Activated T-cell treated with anti-CD3 and anti-CD28 coated beads, Interleukin-2, amount 50 U/mL, for 4 hours (primary cell): ENCODE results near the gene GOLGA1. TPM values are rescaled to one million over a fixed set of nuclear protein-coding genes. Genes with fewer than 3 reads are reported as not detected.

Source experiments
- ATAC-seq, 2 donors: fragments of 200-7000 bp; cut with Tn5 transposase; one replicate each; pipeline ENCODE4 v1.10.0; 2021
- DNase-seq: peaks from one replicate; pipeline ENCODE4 v3.0.0-alpha.2; 2020
- H3K27me3 Mint-ChIP-seq: one replicate; pipeline ENCODE4 v1.8.0; 2021; ENCODE audit warnings: low read depth, mixed read lengths
- H3K36me3 Mint-ChIP-seq: one replicate; pipeline ENCODE4 v1.8.0; 2022; ENCODE audit warnings: mixed read lengths; ENCODE audit not compliant: insufficient read depth
- H3K4me1 Mint-ChIP-seq: one replicate; pipeline ENCODE4 v1.8.0; 2021; ENCODE audit warnings: low read depth, mixed read lengths
- H3K4me3 Mint-ChIP-seq: one replicate; pipeline ENCODE4 v1.8.0; 2021; ENCODE audit warnings: mild to moderate bottlenecking, moderate library complexity, mixed read lengths
- H3K9me3 Mint-ChIP-seq: one replicate; pipeline ENCODE4 v1.8.0; 2021; ENCODE audit warnings: mixed read lengths
- total RNA-seq, 3 donors: library from RNA; stranded (reverse); gene quantifications; one replicate each; pipeline ENCODE4 v1.2.1, GENCODE V29; 2021

Gene GOLGA1
- total RNA-seq, 3 donors from 2014 or later, result 13.0 to 15.4 (median 14.0) TPM

- Mint-ChIP-seq H3K27me3 (no peaks in the 10 kb centered on the region), H3K36me3 (peaks cover 49% of the 10 kb centered on the region), H3K9me3 (no peaks in the 10 kb centered on the region), H3K4me3 (no peak overlapping the region), H3K4me1 (no peaks in the 10 kb centered on the region)
- DNase-seq (no peak), ATAC-seq (no peak)
These were observed 29.1 kb downstream of the GOLGA1 start for GRCh38 chr9:124911766-124912165.

- H3K4me1 Mint-ChIP-seq, result no peaks in the 10 kb centered on the region
- H3K4me3 Mint-ChIP-seq, result no peak overlapping the region
- no peaks in the 10 kb centered on the region for H3K27me3 Mint-ChIP-seq
- ATAC-seq (no peak), DNase-seq (no peak)
- no peaks in the 10 kb centered on the region for H3K9me3 Mint-ChIP-seq
- peaks cover 40% of the 10 kb centered on the region for H3K36me3 Mint-ChIP-seq
These were observed 32.8 kb downstream of the GOLGA1 start for GRCh38 chr9:124908098-124908497.

GRCh38 chr9:124906966-124907365, 33.9 kb downstream of the GOLGA1 start:
- no peak for ATAC-seq
- Mint-ChIP-seq H3K4me3 (no peak overlapping the region), H3K4me1 (no peaks in the 10 kb centered on the region), H3K27me3 (no peaks in the 10 kb centered on the region), H3K36me3 (peaks cover 33% of the 10 kb centered on the region), H3K9me3 (no peaks in the 10 kb centered on the region)
- DNase-seq, result no peak

- Mint-ChIP-seq H3K4me3 (no peak overlapping the region), H3K27me3 (no peaks in the 10 kb centered on the region), H3K4me1 (peaks cover 5% of the 10 kb centered on the region), H3K36me3 (peaks cover 31% of the 10 kb centered on the region), H3K9me3 (no peaks in the 10 kb centered on the region)
- DNase-seq (no peak), ATAC-seq (no peak)
These were observed 41.0 kb downstream of the GOLGA1 start for GRCh38 chr9:124899845-124900244.

DNA sequence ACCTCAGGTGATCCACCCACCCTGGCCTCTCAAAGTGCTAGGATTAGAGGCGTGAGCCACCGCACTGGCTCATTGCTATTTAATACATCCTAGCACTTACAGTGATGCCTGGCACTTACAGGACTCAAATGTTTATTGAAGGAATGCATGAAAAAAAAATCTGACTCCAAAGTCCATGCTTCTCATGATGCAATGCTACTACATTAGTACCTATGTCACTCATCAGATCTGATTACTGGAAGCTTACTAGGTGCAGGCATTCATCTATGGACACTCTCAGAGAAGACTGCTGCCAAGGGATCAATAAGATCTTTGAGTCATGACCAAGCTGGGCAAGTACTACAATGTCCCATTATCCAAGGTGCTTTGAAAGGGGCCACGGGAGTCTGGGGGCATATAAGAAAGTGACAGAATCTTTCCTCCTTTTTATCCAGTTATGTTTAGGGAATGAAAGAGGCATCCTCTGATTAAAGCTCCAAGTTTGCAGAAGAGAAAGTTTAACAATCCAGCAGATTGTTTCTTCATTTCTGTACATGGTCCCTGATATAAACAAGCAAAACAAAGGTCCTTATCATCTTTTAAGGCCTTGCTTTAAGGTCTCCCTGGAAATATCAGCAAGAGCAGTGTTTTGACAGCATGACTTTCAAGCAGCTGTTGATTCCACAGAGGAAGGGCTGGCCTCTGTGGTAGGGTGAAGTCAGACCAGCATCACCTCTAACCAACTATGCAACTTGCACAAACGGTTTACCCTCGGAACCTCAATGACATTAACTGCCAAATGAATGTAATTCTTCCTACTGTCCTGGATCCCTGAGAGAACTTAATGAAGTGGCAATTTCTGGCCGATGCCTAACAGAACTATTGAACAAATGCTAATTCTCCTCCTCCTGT, 43.1 kb downstream of the GOLGA1 start:
- Mint-ChIP-seq H3K4me1 (peaks cover 9% of the 10 kb centered on the region), H3K4me3 (no peak overlapping the region), H3K9me3 (no peaks in the 10 kb centered on the region), H3K27me3 (no peaks in the 10 kb centered on the region), H3K36me3 (peaks cover 34% of the 10 kb centered on the region)
- ATAC-seq, result no peak
- DNase-seq, result no peak

GRCh38 chr9:124894741-124895170, 46.1 kb downstream of the GOLGA1 start:
- Mint-ChIP-seq H3K4me3 (no peak overlapping the region), H3K9me3 (no peaks in the 10 kb centered on the region), H3K27me3 (no peaks in the 10 kb centered on the region), H3K4me1 (peaks cover 9% of the 10 kb centered on the region), H3K36me3 (peaks cover 43% of the 10 kb centered on the region)
- peak; percentile 65 to 78 for ATAC-seq
- DNase-seq, result peak; percentile 27

DNA sequence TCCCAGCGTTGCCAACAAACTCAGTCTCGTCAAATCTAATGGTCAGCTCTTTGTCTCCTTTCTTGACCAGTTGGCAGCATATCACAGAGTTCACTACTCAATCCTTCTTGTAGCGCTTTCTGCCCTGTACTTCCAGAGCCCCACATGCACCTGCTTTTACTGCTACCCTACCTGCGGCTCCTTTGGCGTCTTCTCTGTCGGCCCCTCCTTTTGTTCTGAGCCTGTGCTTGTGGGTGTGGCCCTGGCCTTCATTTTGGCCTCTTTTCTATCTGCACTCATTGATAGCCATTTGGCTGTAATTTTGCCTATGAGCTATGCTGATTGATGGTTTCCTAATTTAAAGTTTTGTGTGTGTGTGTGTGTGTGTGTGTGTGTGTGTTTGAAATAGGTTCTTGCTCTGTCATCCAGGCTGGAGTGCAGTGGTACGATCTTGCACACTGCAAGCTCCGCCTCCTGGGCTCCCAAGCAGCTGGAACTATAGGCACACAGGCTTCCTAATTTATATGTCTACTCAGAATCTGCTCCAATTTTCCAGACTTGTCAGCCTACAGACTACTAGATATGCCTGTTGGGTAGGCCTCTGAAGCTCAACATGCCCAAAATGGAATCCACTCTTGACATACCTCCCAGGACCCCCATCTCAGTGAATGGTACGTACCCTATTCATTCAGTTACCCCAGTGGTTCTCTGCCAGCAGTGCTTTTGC, 46.7 kb downstream of the GOLGA1 start:
- Mint-ChIP-seq H3K36me3 (peaks cover 46% of the 10 kb centered on the region), H3K4me3 (no peak overlapping the region)

DNA sequence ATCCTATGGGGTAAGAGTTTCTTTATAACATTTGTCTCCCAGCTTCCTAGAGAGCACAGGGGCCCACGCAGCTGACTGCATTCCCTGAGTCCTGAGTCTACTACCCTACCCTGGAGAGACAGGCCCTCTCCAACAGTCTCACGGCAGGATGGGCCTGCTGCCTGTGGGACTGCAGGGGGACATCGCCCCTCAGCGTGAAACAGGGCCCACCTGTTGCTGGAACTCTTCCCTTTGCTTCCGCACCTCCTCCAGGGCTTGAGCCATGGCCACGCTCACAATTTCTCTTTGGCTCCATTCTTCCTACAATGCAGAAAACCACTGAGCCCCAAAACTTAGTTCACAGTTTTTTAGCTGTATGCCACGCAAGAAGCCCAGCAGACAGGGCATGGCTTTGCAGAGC, 50.7 kb downstream of the GOLGA1 start:
- Mint-ChIP-seq H3K4me1 (peaks cover 7% of the 10 kb centered on the region), H3K36me3 (peaks cover 46% of the 10 kb centered on the region), H3K27me3 (no peaks in the 10 kb centered on the region), H3K9me3 (no peaks in the 10 kb centered on the region), H3K4me3 (no peak overlapping the region)
- DNase-seq, result no peak
- no peak for ATAC-seq

More for the DNA sequence above, 46.7 kb downstream of the GOLGA1 start:
- DNase-seq (no peak), ATAC-seq (no peak)
- Mint-ChIP-seq H3K9me3 (no peaks in the 10 kb centered on the region), H3K27me3 (no peaks in the 10 kb centered on the region), H3K4me1 (peaks cover 9% of the 10 kb centered on the region)

DNA sequence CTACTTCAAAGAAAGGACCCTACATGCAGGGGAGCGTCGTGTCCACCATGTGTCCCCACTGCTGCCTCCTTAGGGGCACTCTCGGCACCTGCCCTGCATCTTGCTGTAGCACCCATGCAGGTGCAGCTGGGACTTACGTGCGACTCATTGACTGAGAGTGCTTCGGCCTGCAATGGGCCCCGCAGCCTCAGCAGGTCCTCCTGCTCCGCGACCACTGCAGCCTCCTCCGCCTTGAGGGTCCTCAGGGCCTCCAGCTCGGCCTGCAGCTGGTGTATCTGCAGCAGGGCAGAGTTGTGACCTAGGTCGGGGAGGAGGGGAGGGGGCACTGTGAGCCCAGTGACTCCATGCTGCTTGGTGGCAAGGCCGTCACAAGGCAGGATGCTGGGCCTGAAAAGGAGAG, 51.9 kb downstream of the GOLGA1 start:
- Mint-ChIP-seq H3K9me3 (no peaks in the 10 kb centered on the region), H3K4me3 (no peak overlapping the region), H3K27me3 (no peaks in the 10 kb centered on the region), H3K36me3 (peaks cover 46% of the 10 kb centered on the region), H3K4me1 (no peaks in the 10 kb centered on the region)
- DNase-seq (no peak), ATAC-seq (no peak)

DNA sequence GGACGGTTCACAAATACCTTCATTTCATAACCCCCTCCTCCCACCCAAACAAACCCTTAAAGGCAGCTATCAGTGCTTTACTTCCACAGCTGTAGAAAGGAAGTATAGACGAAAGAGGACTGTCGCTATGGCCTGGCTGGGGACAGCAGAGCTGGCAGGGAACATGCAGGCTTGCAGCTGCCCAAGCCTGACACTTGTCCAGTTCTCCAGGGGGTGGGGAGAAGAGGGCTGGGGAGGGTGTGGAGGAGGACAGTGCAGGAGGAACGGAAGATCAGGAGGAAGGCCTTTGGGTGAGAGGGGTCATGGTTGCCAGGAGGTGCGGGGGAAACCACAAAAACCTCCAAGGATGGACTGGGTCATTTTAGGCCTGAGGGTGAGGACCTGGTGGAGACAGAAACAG, 53.1 kb downstream of the GOLGA1 start:
- Mint-ChIP-seq H3K27me3 (no peaks in the 10 kb centered on the region), H3K4me3 (no peak overlapping the region), H3K9me3 (no peaks in the 10 kb centered on the region), H3K4me1 (no peaks in the 10 kb centered on the region), H3K36me3 (peaks cover 41% of the 10 kb centered on the region)
- no peak for DNase-seq
- ATAC-seq, result no peak

- Mint-ChIP-seq H3K4me3 (no peak overlapping the region), H3K9me3 (no peaks in the 10 kb centered on the region), H3K36me3 (peaks cover 40% of the 10 kb centered on the region), H3K4me1 (no peaks in the 10 kb centered on the region), H3K27me3 (no peaks in the 10 kb centered on the region)
- ATAC-seq (no peak), DNase-seq (no peak)
These were observed 53.9 kb downstream of the GOLGA1 start for GRCh38 chr9:124886866-124887492.

GRCh38 chr9:124886461-124886860, 54.4 kb downstream of the GOLGA1 start:
- no peak for DNase-seq
- Mint-ChIP-seq H3K4me1 (no peaks in the 10 kb centered on the region), H3K27me3 (no peaks in the 10 kb centered on the region), H3K4me3 (no peak overlapping the region), H3K36me3 (peaks cover 43% of the 10 kb centered on the region), H3K9me3 (no peaks in the 10 kb centered on the region)
- no peak for ATAC-seq

DNA sequence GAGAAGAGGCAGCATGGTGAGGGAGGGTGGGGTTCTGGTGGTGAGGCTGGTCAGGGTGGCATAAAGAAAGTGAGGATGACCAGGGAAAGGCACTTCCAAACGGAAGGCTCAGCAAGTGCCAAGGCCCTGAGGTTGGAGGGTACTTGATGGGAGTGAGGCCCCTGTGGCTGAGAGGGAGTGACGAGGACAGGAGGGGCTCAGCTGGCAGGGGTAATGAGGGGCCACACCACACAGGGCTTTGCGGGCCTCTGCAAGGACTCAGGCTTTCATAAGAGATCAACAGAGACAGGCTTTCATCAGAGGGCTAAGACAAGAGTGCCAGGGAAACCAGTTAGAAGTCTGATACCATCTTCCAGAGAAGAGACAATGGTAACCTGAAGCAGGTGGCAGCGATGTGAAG, 55.3 kb downstream of the GOLGA1 start:
- H3K27me3 Mint-ChIP-seq, result no peaks in the 10 kb centered on the region
- no peaks in the 10 kb centered on the region for H3K9me3 Mint-ChIP-seq
- ATAC-seq (no peak), DNase-seq (no peak)
- H3K36me3 Mint-ChIP-seq, result peaks cover 37% of the 10 kb centered on the region
- H3K4me1 Mint-ChIP-seq, result no peaks in the 10 kb centered on the region
- H3K4me3 Mint-ChIP-seq, result no peak overlapping the region

DNA sequence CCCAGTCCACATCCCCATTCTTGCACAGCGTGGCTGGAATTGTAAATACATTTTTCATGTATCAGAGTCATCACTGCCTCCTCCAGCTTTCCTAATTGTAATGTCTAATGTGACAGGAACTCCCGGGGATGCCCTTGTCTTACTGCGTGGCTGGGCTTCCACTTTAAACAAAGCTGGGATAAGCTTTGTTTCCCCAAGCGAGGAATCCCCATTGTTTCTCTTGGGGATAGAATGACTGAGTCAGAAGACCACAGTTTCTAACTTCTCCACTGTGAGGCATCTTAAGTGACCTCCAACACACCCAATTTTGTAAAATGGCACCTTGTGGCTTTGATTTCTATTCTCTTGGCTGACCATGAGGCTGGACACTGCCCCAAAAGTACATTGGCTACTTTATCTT, 56.5 kb downstream of the GOLGA1 start:
- no peak for DNase-seq
- no peak for ATAC-seq
- peaks cover 30% of the 10 kb centered on the region for H3K36me3 Mint-ChIP-seq
- no peaks in the 10 kb centered on the region for H3K4me1 Mint-ChIP-seq
- no peaks in the 10 kb centered on the region for H3K27me3 Mint-ChIP-seq
- no peak overlapping the region for H3K4me3 Mint-ChIP-seq
- H3K9me3 Mint-ChIP-seq, result no peaks in the 10 kb centered on the region
